GM21723 (cell line): ENCODE measurements around the gene ITGAX.

Source experiments
- ATAC-seq: cut with Tn5 transposase; IDR thresholded peaks from one replicate; pipeline ENCODE4 v1.9.1; 2021; ENCODE audit warnings: mild to moderate bottlenecking, moderate library complexity; ENCODE audit not compliant: unreplicated experiment

ITGAX gene

DNA sequence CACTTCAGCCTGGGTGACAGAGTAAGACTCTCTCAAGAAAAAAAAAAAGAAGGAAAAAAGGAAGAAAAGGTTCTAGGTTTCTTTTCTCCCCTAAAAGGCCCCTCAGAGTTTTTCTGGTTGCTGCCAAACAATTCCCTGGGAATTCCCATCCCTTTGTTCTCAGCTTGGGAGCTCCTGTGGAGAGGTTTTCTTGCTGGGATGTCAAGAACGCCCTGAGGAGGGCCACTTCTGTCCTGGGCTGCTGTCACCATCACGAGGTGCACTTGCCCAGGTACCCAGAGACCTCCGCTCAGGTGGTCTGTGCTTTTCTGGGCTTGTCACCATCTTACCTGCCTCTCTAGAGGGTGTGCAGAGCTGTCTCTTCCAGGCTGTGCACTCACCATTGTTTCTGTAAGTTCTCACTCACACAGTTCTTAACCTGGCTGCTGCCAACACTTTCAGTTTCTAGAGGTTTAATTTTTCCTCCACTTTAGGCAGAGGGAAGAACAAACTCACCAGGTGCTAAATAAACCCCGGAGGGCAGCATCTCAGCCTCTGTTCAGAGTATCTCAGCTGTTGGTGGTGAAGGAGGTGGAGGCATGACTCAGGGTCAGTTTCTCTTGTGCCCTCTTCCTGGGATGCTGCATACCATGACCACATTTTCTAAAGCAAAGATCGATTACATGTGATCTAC is 75.5 kb downstream of the ITGAX start:
- ATAC-seq: no peak
